ENCODE measurements around the gene ORM2.

GRCh38 chr9:114347675-114348074, 18.0 kb downstream of the ORM2 start:
- TF ChIP-seq CTCF (conservative IDR thresholded peaks at IDR 0.05; ENCODE audit: low read length) (no peak), EZH2phosphoT487 (IDR thresholded peaks at IDR 0.05; ENCODE audit: borderline replicate concordance) (no peak)

Measured in Loucy (cell line).